ENCODE data around the gene SPHK2. TPM values are rescaled to one million over a fixed set of nuclear protein-coding genes. Genes with fewer than 3 reads are reported as not detected.
"Not testable (repeated sequence)": the region's sequence is repeated elsewhere in the genome, so short reads cannot be mapped to it uniquely, and the experiment has no call there.

The SPHK2 gene
- total RNA-seq, 1 experiment from 2014 or later: 26.4 TPM

- peak; percentile 46 for DNase-seq
- Histone ChIP-seq H3K4me3 (ENCODE audit: insufficient read depth, low read depth, low read length) (no peak overlapping the region), H3K27me3 (ENCODE audit: control insufficient read depth, insufficient read depth, low read length) (no peaks in the 10 kb centered on the region), H3K36me3 (replicated peaks; ENCODE audit: control insufficient read depth, insufficient read depth, low read length) (no peaks in the 10 kb centered on the region; the same call in none of the 2 replicates)
Observed at GRCh38 chr19:48625891-48626327, 6.6 kb downstream of the SPHK2 start.

- H3K27me3 ChIP-seq (ENCODE audit: control insufficient read depth, insufficient read depth, low read length): no peaks in the 10 kb centered on the region
- H3K4me3 ChIP-seq (ENCODE audit: insufficient read depth, low read depth, low read length): no peak overlapping the region
- no peaks in the 10 kb centered on the region; the same call in none of the 2 replicates for H3K36me3 ChIP-seq (replicated peaks; ENCODE audit: control insufficient read depth, insufficient read depth, low read length)
- peak; percentile 41 for DNase-seq
Observed at GRCh38 chr19:48627201-48627864, 8.0 kb downstream of the SPHK2 start.

- H3K36me3 ChIP-seq (replicated peaks; ENCODE audit: control insufficient read depth, insufficient read depth, low read length): peaks cover 2% of the 10 kb centered on the region
- no peaks in the 10 kb centered on the region for H3K27me3 ChIP-seq (ENCODE audit: control insufficient read depth, insufficient read depth, low read length)
- H3K4me3 ChIP-seq (ENCODE audit: insufficient read depth, low read depth, low read length): no peak overlapping the region
- DNase-seq: no peak
Observed at GRCh38 chr19:48627865-48628314, 8.6 kb downstream of the SPHK2 start.

- H3K36me3 ChIP-seq (replicated peaks; ENCODE audit: control insufficient read depth, insufficient read depth, low read length): peaks cover 2% of the 10 kb centered on the region
- H3K27me3 ChIP-seq (ENCODE audit: control insufficient read depth, insufficient read depth, low read length): no peaks in the 10 kb centered on the region
- H3K4me3 ChIP-seq (ENCODE audit: insufficient read depth, low read depth, low read length): no peak overlapping the region
- DNase-seq: no peak
Observed at GRCh38 chr19:48628486-48629296, 9.4 kb downstream of the SPHK2 start.

GRCh38 chr19:48629297-48629598 lies 9.9 kb downstream of the SPHK2 start:
- Histone ChIP-seq H3K36me3 (replicated peaks; ENCODE audit: control insufficient read depth, insufficient read depth, low read length) (peaks cover 2% of the 10 kb centered on the region), H3K4me3 (ENCODE audit: insufficient read depth, low read depth, low read length) (peak overlapping the region; percentile 50), H3K27me3 (ENCODE audit: control insufficient read depth, insufficient read depth, low read length) (no peaks in the 10 kb centered on the region)
- no peak for DNase-seq

- peaks cover 2% of the 10 kb centered on the region for H3K36me3 ChIP-seq (replicated peaks; ENCODE audit: control insufficient read depth, insufficient read depth, low read length)
- H3K27me3 ChIP-seq (ENCODE audit: control insufficient read depth, insufficient read depth, low read length): no peaks in the 10 kb centered on the region
- DNase-seq: peak; percentile 97
- peak overlapping the region; percentile 50 for H3K4me3 ChIP-seq (ENCODE audit: insufficient read depth, low read depth, low read length)
Observed at GRCh38 chr19:48629599-48630295, 10.4 kb downstream of the SPHK2 start.

- DNase-seq: peak; percentile 84
- H3K36me3 ChIP-seq (replicated peaks; ENCODE audit: control insufficient read depth, insufficient read depth, low read length): peaks cover 2% of the 10 kb centered on the region
- H3K4me3 ChIP-seq (ENCODE audit: insufficient read depth, low read depth, low read length): peak overlapping the region; percentile 50
Observed at GRCh38 chr19:48630296-48631063, 11.2 kb downstream of the SPHK2 start.

GRCh38 chr19:48631225-48631624 lies 11.9 kb downstream of the SPHK2 start:
- peaks cover 6% of the 10 kb centered on the region for H3K27me3 ChIP-seq (ENCODE audit: control insufficient read depth, insufficient read depth, low read length)
- H3K36me3 ChIP-seq (replicated peaks; ENCODE audit: control insufficient read depth, insufficient read depth, low read length): peaks cover 2% of the 10 kb centered on the region
- no peak for DNase-seq
- H3K4me3 ChIP-seq (ENCODE audit: insufficient read depth, low read depth, low read length): peak overlapping the region; percentile 50; the same call in 1 of the 2 replicates

More at GRCh38 chr19:48630296-48631063, 11.2 kb downstream of the SPHK2 start:
- no peaks in the 10 kb centered on the region for H3K27me3 ChIP-seq (ENCODE audit: control insufficient read depth, insufficient read depth, low read length)

GRCh38 chr19:48632286-48632685 lies 13.0 kb downstream of the SPHK2 start:
- DNase-seq; H3K36me3 ChIP-seq (replicated peaks; ENCODE audit: control insufficient read depth, insufficient read depth, low read length); H3K4me3 ChIP-seq (ENCODE audit: insufficient read depth, low read depth, low read length): not testable (repeated sequence)
- peaks cover 15% of the 10 kb centered on the region for H3K27me3 ChIP-seq (ENCODE audit: control insufficient read depth, insufficient read depth, low read length)

GRCh38 chr19:48632692-48633147 lies 13.4 kb downstream of the SPHK2 start:
- H3K36me3 ChIP-seq (replicated peaks; ENCODE audit: control insufficient read depth, insufficient read depth, low read length): peaks cover 2% of the 10 kb centered on the region
- H3K27me3 ChIP-seq (ENCODE audit: control insufficient read depth, insufficient read depth, low read length): peaks cover 15% of the 10 kb centered on the region
- DNase-seq: no peak
- H3K4me3 ChIP-seq (ENCODE audit: insufficient read depth, low read depth, low read length): no peak overlapping the region

GRCh38 chr19:48633148-48634035 lies 14.1 kb downstream of the SPHK2 start:
- peak; percentile 4 for DNase-seq
- H3K4me3 ChIP-seq (ENCODE audit: insufficient read depth, low read depth, low read length): no peak overlapping the region
- peaks cover 2% of the 10 kb centered on the region for H3K36me3 ChIP-seq (replicated peaks; ENCODE audit: control insufficient read depth, insufficient read depth, low read length)
- peaks cover 15% of the 10 kb centered on the region for H3K27me3 ChIP-seq (ENCODE audit: control insufficient read depth, insufficient read depth, low read length)

GRCh38 chr19:48634036-48634342 lies 14.7 kb downstream of the SPHK2 start:
- H3K36me3 ChIP-seq (replicated peaks; ENCODE audit: control insufficient read depth, insufficient read depth, low read length): peaks cover 2% of the 10 kb centered on the region

GRCh38 chr19:48634424-48635262 lies 15.3 kb downstream of the SPHK2 start:
- H3K27me3 ChIP-seq (ENCODE audit: control insufficient read depth, insufficient read depth, low read length): peaks cover 21% of the 10 kb centered on the region
- H3K36me3 ChIP-seq (replicated peaks; ENCODE audit: control insufficient read depth, insufficient read depth, low read length): peaks cover 2% of the 10 kb centered on the region
- DNase-seq: peak; percentile 96
- peak overlapping the region; percentile 26 for H3K4me3 ChIP-seq (ENCODE audit: insufficient read depth, low read depth, low read length)

More at GRCh38 chr19:48634036-48634342, 14.7 kb downstream of the SPHK2 start:
- H3K4me3 ChIP-seq (ENCODE audit: insufficient read depth, low read depth, low read length): 0 out of 2 replicates have a peak overlapping the region, but pooled peaks have one; percentile 4
- peaks cover 15% of the 10 kb centered on the region for H3K27me3 ChIP-seq (ENCODE audit: control insufficient read depth, insufficient read depth, low read length)
- no peak for DNase-seq

All from H7 (cell line).